H1 (cell line): ENCODE results near the gene EPG5. TPM values are rescaled to one million over a fixed set of nuclear protein-coding genes. Genes with fewer than 3 reads are reported as not detected.

Experiments used
- CTCF ChIA-PET: fragments of 300-600 bp; sonication (Branson Sonifier 250); formaldehyde crosslinking; loops from one replicate; lab custom pipeline; 2021; ENCODE audit not compliant: partially characterized antibody; lab: Charles Lee
- POLR2A ChIA-PET: fragments of 300-600 bp; sonication (Branson Sonifier 250); formaldehyde crosslinking; loops from one replicate; lab custom pipeline; 2021; ENCODE audit warnings: inconsistent platforms; ENCODE audit not compliant: partially characterized antibody; lab: Charles Lee
- DNase-seq, 2 experiments: peaks; one replicate each; pipeline versions ENCODE4 v3.0.0 to v3.0.0-alpha.2; 2010 to 2022; ENCODE audit warnings: low spot score in 2 of 2, low read depth in 1 of 2, mixed read lengths in 1 of 2
- FAIRE-seq: peaks from 2 replicates; lab custom pipeline; 2011; peaks lifted over from hg19 to GRCh38; lab: Jason Lieb, UNC
- H2AFZ ChIP-seq: 2 replicates; pipeline ENCODE4 v1.8.1; 2012; ENCODE audit warnings: low read length, inconsistent platforms
- H2AK5ac ChIP-seq: 2 replicates; pipeline ENCODE4 v1.6.1; 2013; ENCODE audit warnings: low read depth, low read length
- H2BK120ac ChIP-seq: replicated peaks from 2 replicates; pipeline ENCODE3; 2013; ENCODE audit warnings: low read depth, low read length, inconsistent platforms
- H2BK12ac ChIP-seq: 2 replicates; pipeline ENCODE4 v1.6.1; 2013; ENCODE audit warnings: low read depth, low read length
- H2BK15ac ChIP-seq: 2 replicates; pipeline ENCODE4 v1.6.1; 2013; ENCODE audit warnings: low read length
- H2BK20ac ChIP-seq: 2 replicates; pipeline ENCODE4 v1.6.1; 2013; ENCODE audit warnings: low read length
- H2BK5ac ChIP-seq: 2 replicates; pipeline ENCODE4 v1.6.1; 2013; ENCODE audit warnings: low read depth, low read length
- H3K14ac ChIP-seq: 2 replicates; pipeline ENCODE4 v1.6.1; 2013; ENCODE audit warnings: inconsistent platforms; ENCODE audit not compliant: insufficient read length
- H3K18ac ChIP-seq: 2 replicates; pipeline ENCODE4 v1.6.1; 2013; ENCODE audit warnings: low read length; ENCODE audit errors: extremely low read depth
- H3K23ac ChIP-seq: 2 replicates; pipeline ENCODE4 v1.6.1; 2013; ENCODE audit warnings: inconsistent platforms; ENCODE audit not compliant: insufficient read length
- H3K23me2 ChIP-seq: 2 replicates; pipeline ENCODE4 v1.6.1; 2013; ENCODE audit warnings: low read depth, low read length
- H3K27ac ChIP-seq: 2 replicates; pipeline ENCODE4 v1.6.1; 2011; ENCODE audit warnings: low read depth, low read length, inconsistent platforms
- H3K27me3 ChIP-seq, 4 experiments: replicated peaks in 1 of 4; 1 replicate in 1 of 4; 2 replicates in 3 of 4; pipeline versions ENCODE4 v1.6.1 to v1.8.1; 2011 to 2013; ENCODE audit warnings: low read length in 3 of 4, mild to moderate bottlenecking in 3 of 4, inconsistent platforms in 2 of 4, mixed read lengths in 2 of 4, moderate library complexity in 1 of 4; ENCODE audit not compliant: control insufficient read depth in 3 of 4, insufficient read depth in 3 of 4; ENCODE audit errors: extremely low read depth in 1 of 4
- H3K36me3 ChIP-seq, 4 experiments: 2 replicates each; pipeline versions ENCODE4 v1.6.1 to v1.8.1; 2011 to 2013; ENCODE audit warnings: mild to moderate bottlenecking in 4 of 4, low read length in 3 of 4, moderate library complexity in 2 of 4, control low read depth in 1 of 4, inconsistent platforms in 1 of 4; ENCODE audit not compliant: insufficient read depth in 4 of 4, control insufficient read depth in 2 of 4
- H3K4ac ChIP-seq: replicated peaks from 2 replicates; pipeline ENCODE3; 2013; ENCODE audit warnings: low read length, low read depth, mixed read lengths, inconsistent platforms; ENCODE audit not compliant: insufficient read length
- H3K4me1 ChIP-seq, 4 experiments: replicated peaks in 1 of 4; 1 replicate in 1 of 4; 2 replicates in 3 of 4; pipeline versions ENCODE4 v1.6.1 to v1.8.1; 2011 to 2013; ENCODE audit warnings: low read length in 3 of 4, inconsistent platforms in 2 of 4, mixed read lengths in 1 of 4; ENCODE audit not compliant: insufficient read depth in 4 of 4, control insufficient read depth in 3 of 4
- H3K4me2 ChIP-seq, 2 experiments: 2 replicates each; pipeline versions ENCODE4 v1.6.1 to v1.8.1; 2011 to 2013; ENCODE audit warnings: low read depth in 2 of 2, low read length in 2 of 2, control low read depth in 1 of 2, inconsistent platforms in 1 of 2, mild to moderate bottlenecking in 1 of 2; ENCODE audit not compliant: insufficient read depth in 1 of 2
- H3K4me3 ChIP-seq, 4 experiments: fragments of 200-600, 300-600 bp in 1 of 4; sonication (generic), shearing (Covaris generic), sonication (Bioruptor Twin) in 1 of 4; 2 replicates each; pipeline versions ENCODE4 v1.5.1 to v1.8.1; 2011 to 2016; ENCODE audit warnings: low read length in 4 of 4, low read depth in 3 of 4, control low read depth in 2 of 4, inconsistent platforms in 2 of 4, mild to moderate bottlenecking in 2 of 4, mixed read lengths in 1 of 4, moderate library complexity in 1 of 4; ENCODE audit not compliant: insufficient read depth in 2 of 4; ENCODE audit errors: extremely low read depth in 1 of 4
- H3K56ac ChIP-seq: replicated peaks from 2 replicates; pipeline ENCODE3; 2013; ENCODE audit warnings: low read depth, mild to moderate bottlenecking, mixed read lengths, low read length, inconsistent platforms; ENCODE audit not compliant: insufficient read length
- H3K79me1 ChIP-seq: 2 replicates; pipeline ENCODE4 v1.6.1; 2013; ENCODE audit warnings: low read depth, low read length, control low read depth
- H3K79me2 ChIP-seq, 2 experiments: 2 replicates each; pipeline versions ENCODE4 v1.6.1 to v1.8.1; 2012 to 2013; ENCODE audit warnings: low read length in 2 of 2, mild to moderate bottlenecking in 2 of 2, inconsistent platforms in 1 of 2; ENCODE audit not compliant: insufficient read depth in 2 of 2, control insufficient read depth in 1 of 2
- H3K9ac ChIP-seq, 4 experiments: replicated peaks in 1 of 4; 1 replicate in 1 of 4; 2 replicates in 3 of 4; pipeline versions ENCODE4 v1.6.1 to v1.8.1; 2011 to 2013; ENCODE audit warnings: low read depth in 3 of 4, low read length in 3 of 4, control low read depth in 2 of 4, mild to moderate bottlenecking in 2 of 4, moderate library complexity in 2 of 4, inconsistent platforms in 1 of 4; ENCODE audit errors: extremely low read depth in 1 of 4
- H3K9me3 ChIP-seq, 2 experiments: 2 replicates each; pipeline versions ENCODE4 v1.6.1 to v1.8.1; 2012 to 2013; ENCODE audit warnings: mild to moderate bottlenecking in 2 of 2, moderate library complexity in 2 of 2, control low read depth in 1 of 2, inconsistent platforms in 1 of 2, low read depth in 1 of 2, low read length in 1 of 2, mixed read lengths in 1 of 2; ENCODE audit not compliant: insufficient read depth in 2 of 2
- H4K20me1 ChIP-seq, 2 experiments: replicated peaks in 1 of 2; 2 replicates each; pipeline versions ENCODE3 to v1.8.1; 2011 to 2013; ENCODE audit warnings: inconsistent platforms in 2 of 2, low read length in 2 of 2, mild to moderate bottlenecking in 1 of 2; ENCODE audit not compliant: insufficient read depth in 2 of 2, control insufficient read depth in 1 of 2
- H4K5ac ChIP-seq: 2 replicates; pipeline ENCODE4 v1.6.1; 2013; ENCODE audit warnings: low read length, low read depth, mixed read lengths, inconsistent platforms; ENCODE audit not compliant: insufficient read length
- H4K8ac ChIP-seq: 2 replicates; pipeline ENCODE4 v1.8.0; 2013; ENCODE audit warnings: mild to moderate bottlenecking, moderate library complexity, low read length, inconsistent platforms; ENCODE audit not compliant: insufficient read depth; ENCODE audit errors: extremely low read depth
- H4K91ac ChIP-seq: replicated peaks from 2 replicates; pipeline ENCODE3; 2013; ENCODE audit warnings: low read length, mixed read lengths, inconsistent platforms; ENCODE audit not compliant: insufficient read length
- EGR1 ChIP-seq: IDR thresholded peaks from 2 replicates; pipeline ENCODE4 v1.6.1; 2011; ENCODE audit warnings: low read depth, low read length, borderline replicate concordance
- EP300 ChIP-seq, 2 experiments: IDR thresholded peaks; 1 replicate in 1 of 2; 2 replicates in 1 of 2; pipeline ENCODE4 v1.6.1; 2011 to 2012; ENCODE audit warnings: low read depth in 2 of 2, low read length in 2 of 2, mild to moderate bottlenecking in 2 of 2, borderline replicate concordance in 1 of 2, inconsistent platforms in 1 of 2, moderate library complexity in 1 of 2
- EZH2 ChIP-seq: fragments of 200-600 bp; sonication (generic); IDR thresholded peaks from 2 replicates; pipeline ENCODE4 v1.7.1; 2012; ENCODE audit warnings: low read depth, mild to moderate bottlenecking, moderate library complexity, low read length, inconsistent platforms; ENCODE audit not compliant: severe bottlenecking
- GTF2F1 ChIP-seq: IDR thresholded peaks from 2 replicates; pipeline ENCODE4 v1.6.1; 2012; ENCODE audit warnings: low read depth, low read length, improper control_type of control experiment, borderline replicate concordance
- NANOG ChIP-seq: IDR thresholded peaks from 2 replicates; pipeline ENCODE4 v1.6.1; 2011; ENCODE audit warnings: low read length, low read depth, mild to moderate bottlenecking, inconsistent platforms; ENCODE audit not compliant: insufficient read depth, poor library complexity, severe bottlenecking
- SIN3A ChIP-seq, 2 experiments: IDR thresholded peaks in 1 of 2; conservative IDR thresholded peaks in 1 of 2; 2 replicates each; pipeline ENCODE4 v1.6.1; 2011 to 2012; ENCODE audit warnings: low read length in 2 of 2, improper control_type of control experiment in 1 of 2, low read depth in 1 of 2, mild to moderate bottlenecking in 1 of 2
- SP4 ChIP-seq: IDR thresholded peaks from 2 replicates; pipeline ENCODE4 v1.6.1; 2012; ENCODE audit warnings: low read length, inconsistent platforms
- TAF1 ChIP-seq: IDR thresholded peaks from 2 replicates; pipeline ENCODE4 v1.6.1; 2011; ENCODE audit warnings: mild to moderate bottlenecking, low read depth, low read length
- TEAD4 ChIP-seq: IDR thresholded peaks from 2 replicates; pipeline ENCODE4 v1.6.1; 2012; ENCODE audit warnings: low read depth, low read length, inconsistent platforms, mixed read lengths
- polyA plus RNA-seq, 7 experiments: library from polyadenylated mRNA; depleted of rRNA in 3 of 7; stranded (reverse) in 5 of 7; unstranded in 2 of 7; fragments of >200 nt in 5 of 7; fragments of 200-250 nt in 2 of 7; gene quantifications; 1 replicate in 5 of 7; 2 replicates in 1 of 7; 4 replicates in 1 of 7; pipeline versions ENCODE4 v1.2.1 to v1.2.3, GENCODE V29; 2011 to 2013; ENCODE audit warnings: missing spikeins in 2 of 7, mixed read lengths in 2 of 7
- total RNA-seq: library from RNA; stranded (reverse); fragmentation: NEBNext Ultra II Directional; extraction: Animal tissue kit (Norgen Biotek cat#: 25700); gene quantifications from 2 replicates; pipeline ENCODE4 v1.2.1, GENCODE V29; 2021

The EPG5 gene
- total and polyA plus RNA-seq, 2 of the 8 experiments (the other 6 are each of a cell fraction or from before 2014, with no cell fraction given), result 14.1 to 18.3 TPM

DNA sequence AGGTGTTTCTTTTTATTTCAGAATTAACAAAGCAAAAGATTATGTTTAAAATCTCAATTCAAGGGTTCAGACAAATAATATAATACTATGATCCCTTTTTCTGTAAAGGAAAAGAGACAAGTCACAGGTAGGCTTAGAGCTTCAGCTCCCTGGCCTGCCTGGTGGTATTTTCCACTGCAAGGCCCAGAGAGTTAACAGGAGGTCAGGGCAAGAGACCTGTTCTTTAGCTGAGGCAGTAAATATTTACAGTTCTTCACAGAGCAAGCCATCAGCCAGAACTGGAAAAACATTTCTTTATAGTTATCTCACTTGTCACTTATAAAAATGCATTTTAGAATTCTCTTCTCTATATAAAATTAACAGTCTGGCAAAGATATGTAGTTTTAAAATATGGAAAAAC is 70.1 kb downstream of the EPG5 start:
- Histone ChIP-seq H3K14ac (no peak overlapping the region), H3K23ac (no peak overlapping the region), H2BK15ac (no peak overlapping the region), H2BK20ac (no peak overlapping the region), H3K23me2 (no peaks in the 10 kb centered on the region), H3K4me2 (no peak overlapping the region), H3K79me1 (no peaks in the 10 kb centered on the region), H4K91ac (no peak overlapping the region), H3K4me1 (no peaks in the 10 kb centered on the region), H2BK120ac (no peak overlapping the region), H2AFZ (no peak overlapping the region), H2BK5ac (no peak overlapping the region), H3K79me2 (no peaks in the 10 kb centered on the region), H3K9me3 (no peaks in the 10 kb centered on the region), H4K5ac (no peak overlapping the region), H4K20me1 (peaks cover 0 to 3% of the 10 kb centered on the region in 2 experiments), H3K36me3 (peaks cover 0 to 16% (median 7%) of the 10 kb centered on the region in 4 experiments; a peak in 5 of 8 replicates), H3K4me3 (no peak overlapping the region), H4K8ac (no peak overlapping the region), H3K4ac (no peak overlapping the region), H2AK5ac (no peak overlapping the region), H2BK12ac (no peak overlapping the region), H3K27me3 (no peaks in the 10 kb centered on the region), H3K56ac (no peak overlapping the region), H3K27ac (no peak overlapping the region), H3K18ac (no peak overlapping the region)
- ChIA-PET POLR2A (no interaction called here), CTCF (interaction anchor here (1.5 to 4.9 kb wide), 3 partner anchors 17 to 232 kb away, joined by 4 to 26 read pairs (median 11); no protein-coding TSS in a partner anchor)
- FAIRE-seq, result no peak
- no peak for DNase-seq
- TF ChIP-seq EP300 (IDR thresholded peaks at IDR 0.05; ENCODE audit: borderline replicate concordance in 1 of 2, low read depth in 2 of 2, low read length in 2 of 2) (no peak), EGR1 (no peak), NANOG (no peak), GTF2F1 (no peak), TAF1 (no peak), SIN3A (conservative IDR thresholded peaks at IDR 0.05 in 1 of 2, IDR thresholded peaks at IDR 0.05 in 1 of 2; ENCODE audit: low read depth in 1 of 2, low read length in 2 of 2) (no peak), TEAD4 (no peak), EZH2 (no peak), SP4 (no peak)
- TF ChIP-seq, all 59 proteins: peak for 0
- no peak overlapping the region for H3K9ac ChIP-seq
